Left lung (tissue), 10 donors: ENCODE data around the gene P2RX3. TPM values are rescaled to one million over a fixed set of nuclear protein-coding genes. Genes with fewer than 3 reads are reported as not detected.

Experiments
- ATAC-seq: fragments of 200-7000 bp; cut with Tn5 transposase; one replicate; pipeline ENCODE4 v1.9.1; 2020; ENCODE audit warnings: moderate library complexity
- DNase-seq, 4 donors: peaks; one replicate each; pipeline ENCODE4 v3.0.0-alpha.2; 2013 to 2020
- H3K27ac ChIP-seq, 2 donors: fragments of 200-600 bp; sonication (generic) in 1 of 2; one replicate each; pipeline versions ENCODE4 v1.5.0 to v1.8.0; 2020 to 2021
- H3K27me3 ChIP-seq, 2 donors: fragments of 200-600 bp; sonication (generic) in 1 of 2; one replicate each; pipeline versions ENCODE4 v1.5.0 to v1.8.0; 2020 to 2021
- H3K36me3 ChIP-seq, 2 donors: fragments of 200-600 bp; sonication (generic) in 1 of 2; one replicate each; pipeline versions ENCODE4 v1.5.0 to v1.8.0; 2020 to 2021
- H3K4me1 ChIP-seq, 2 donors: fragments of 200-600 bp; one replicate each; pipeline ENCODE4 v1.8.0; 2021
- H3K4me3 ChIP-seq, 2 donors: fragments of 200-600 bp; sonication (generic) in 1 of 2; one replicate each; pipeline versions ENCODE4 v1.5.0 to v1.8.0; 2020 to 2021; ENCODE audit warnings: mild to moderate bottlenecking in 1 of 2
- H3K9me3 ChIP-seq, 2 donors: fragments of 200-600 bp; sonication (generic) in 1 of 2; one replicate each; pipeline versions ENCODE4 v1.5.0 to v1.8.0; 2020 to 2021
- CTCF ChIP-seq, 2 donors: fragments of 200-600 bp; sonication (generic) in 1 of 2; IDR thresholded peaks; one replicate each; pipeline versions ENCODE4 v1.5.0 to v1.8.0; 2021; ENCODE audit warnings: antibody characterized with exemption in 2 of 2
- intact Hi-C, 2 donors: fragments of 100-400 bp; cut with DNase I; formaldehyde crosslinking; loops; one replicate each; pipeline versions ENCODE4 v1.11.2 to v1.14.2; 2022
- polyA plus RNA-seq, 6 donors: library from polyadenylated mRNA; unstranded; fragments of 120-200 nt; gene quantifications; one replicate each; pipeline ENCODE4 v1.2.1, GENCODE V29; 2013; ENCODE audit not compliant: insufficient read length in 6 of 6
- total RNA-seq, 2 donors: library from RNA; stranded (reverse); fragmentation: NEBNext Ultra II Directional; extraction: Animal tissue kit (Norgen Biotek cat#: 25700); gene quantifications; one replicate each; pipeline ENCODE4 v1.2.1, GENCODE V29; 2021
- donor health status: DM: no; HTN: yes; CAD: no.
- donor health status: DM: no; HTN: no; CAD: no.

The P2RX3 gene
- total and polyA plus RNA-seq, 8 donors = 0.17 to 0.58 (median 0.28) TPM; not detected in 2

GRCh38 chr11:57392066-57392762 is 54.1 kb downstream of the P2RX3 start:
- no peak for DNase-seq
- intact Hi-C loops = no loop called here
- no peak for TF ChIP-seq CTCF (IDR thresholded peaks at IDR 0.05)

GRCh38 chr11:57392763-57393105 is 54.6 kb downstream of the P2RX3 start:
- Histone ChIP-seq H3K27me3 (no peaks in the 10 kb centered on the region), H3K27ac (no peak overlapping the region), H3K36me3 (no peaks in the 10 kb centered on the region), H3K9me3 (no peaks in the 10 kb centered on the region), H3K4me1 (no peaks in the 10 kb centered on the region), H3K4me3 (no peak overlapping the region)
- no peak for ATAC-seq
- intact Hi-C loops = no loop called here
- TF ChIP-seq CTCF (IDR thresholded peaks at IDR 0.05) = no peak
- no peak for DNase-seq

More at GRCh38 chr11:57392066-57392762, 54.1 kb downstream of the P2RX3 start:
- Histone ChIP-seq H3K36me3 (no peaks in the 10 kb centered on the region), H3K4me3 (no peak overlapping the region), H3K27me3 (no peaks in the 10 kb centered on the region), H3K27ac (no peak overlapping the region), H3K9me3 (no peaks in the 10 kb centered on the region), H3K4me1 (no peaks in the 10 kb centered on the region)
- no peak for ATAC-seq

- Histone ChIP-seq H3K4me1 (no peaks in the 10 kb centered on the region), H3K27ac (no peak overlapping the region), H3K9me3 (no peaks in the 10 kb centered on the region), H3K36me3 (no peaks in the 10 kb centered on the region), H3K4me3 (no peak overlapping the region), H3K27me3 (no peaks in the 10 kb centered on the region)
- DNase-seq (no peak), ATAC-seq (no peak)
- no peak for TF ChIP-seq CTCF (IDR thresholded peaks at IDR 0.05)
- intact Hi-C loops = no loop called here
Observed at GRCh38 chr11:57394203-57394965, 56.2 kb downstream of the P2RX3 start.

- Histone ChIP-seq H3K27me3 (no peaks in the 10 kb centered on the region), H3K9me3 (no peaks in the 10 kb centered on the region), H3K4me1 (no peaks in the 10 kb centered on the region), H3K36me3 (no peaks in the 10 kb centered on the region), H3K27ac (no peak overlapping the region), H3K4me3 (no peak overlapping the region)
- TF ChIP-seq CTCF (IDR thresholded peaks at IDR 0.05) = no peak
- DNase-seq = no peak
- ATAC-seq = no peak
- intact Hi-C loops = no loop called here
Observed at GRCh38 chr11:57395905-57396623, 57.9 kb downstream of the P2RX3 start.

- H3K9me3 ChIP-seq = no peaks in the 10 kb centered on the region
- no peaks in the 10 kb centered on the region for H3K36me3 ChIP-seq
- no peak overlapping the region for H3K4me3 ChIP-seq
- no peaks in the 10 kb centered on the region for H3K27me3 ChIP-seq
- no peak overlapping the region for H3K27ac ChIP-seq
- DNase-seq = no peak
- TF ChIP-seq CTCF (IDR thresholded peaks at IDR 0.05) = no peak
- ATAC-seq = no peak
- intact Hi-C loops = no loop called here
- H3K4me1 ChIP-seq = no peaks in the 10 kb centered on the region
Observed at GRCh38 chr11:57396744-57397143, 58.6 kb downstream of the P2RX3 start.
